Suprapubic skin (tissue), 4 donors: Measurements from ENCODE around the gene PARD3B.

Experiments used
- CTCF ChIP-seq, 2 donors: fragments of 200-600 bp in 1 of 2; fragments of 450-650 bp in 1 of 2; sonication (generic) in 1 of 2; IDR thresholded peaks; one replicate each; pipeline ENCODE4 v1.5.1; 2016 to 2019; ENCODE audit warnings: antibody characterized with exemption in 2 of 2, mild to moderate bottlenecking in 1 of 2, moderate library complexity in 1 of 2
- EP300 ChIP-seq: sonication (generic); formaldehyde crosslinking; IDR thresholded peaks from one replicate; pipeline ENCODE4 v1.6.1; 2017; ENCODE audit warnings: antibody characterized with exemption
- POLR2A ChIP-seq, 2 donors: fragments of 450-650 bp; IDR thresholded peaks; one replicate each; pipeline ENCODE4 v1.6.1; 2017; ENCODE audit warnings: antibody characterized with exemption in 2 of 2, mild to moderate bottlenecking in 2 of 2, moderate library complexity in 2 of 2
- POLR2AphosphoS5 ChIP-seq, 3 donors: sonication (generic); formaldehyde crosslinking; IDR thresholded peaks; one replicate each; pipeline ENCODE4 v1.6.1; 2017; ENCODE audit warnings: antibody characterized with exemption in 3 of 3

GRCh38 chr2:205176546-205176945 is 631.3 kb downstream of the PARD3B start:
- TF ChIP-seq CTCF (IDR thresholded peaks at IDR 0.05) (no peak), POLR2A (IDR thresholded peaks at IDR 0.05) (no peak), POLR2AphosphoS5 (IDR thresholded peaks at IDR 0.05) (no peak), EP300 (no peak)
